NCI-H510A treated with DMSO at 0.1 percent for 48 hours (cell line): ENCODE measurements around the gene KCNT2.
"Not testable (repeated sequence)": the region's sequence is repeated elsewhere in the genome, so short reads cannot be mapped to it uniquely, and the experiment has no call there.

ENCODE experiments used
- DNase-seq: peaks from one replicate; lab custom pipeline; 2025; lab: John Stamatoyannopoulos, UW

Gene KCNT2

GRCh38 chr1:196608390-196609369, at the start of gene KCNT2:
KCNT2 (minus strand) TSS chr1:196608440; CDS start chr1:196608309, 131 bp downstream.
- DNase-seq = peak; percentile 91

GRCh38 chr1:196655494-196655893, 47.3 kb upstream of the KCNT2 start:
- DNase-seq = no peak

- no peak for DNase-seq
Measured at GRCh38 chr1:196655071-196655470, 46.8 kb upstream of the KCNT2 start.

GRCh38 chr1:196654271-196654670, 46.0 kb upstream of the KCNT2 start:
- DNase-seq = no peak

GRCh38 chr1:196651637-196652215, 43.5 kb upstream of the KCNT2 start, which contains the start of gene CFH:
CFH (plus strand) TSS chr1:196652043; CDS start chr1:196652118, 75 bp downstream.
- no peak for DNase-seq

- no peak for DNase-seq
Measured at GRCh38 chr1:196651079-196651478, 42.8 kb upstream of the KCNT2 start.

- DNase-seq = no peak
Measured at GRCh38 chr1:196650403-196650802, 42.2 kb upstream of the KCNT2 start.

- no peak for DNase-seq
Measured at GRCh38 chr1:196649990-196650389, 41.8 kb upstream of the KCNT2 start.

GRCh38 chr1:196640976-196641375, 32.7 kb upstream of the KCNT2 start:
- no peak for DNase-seq

- not testable (repeated sequence) for DNase-seq
Measured at GRCh38 chr1:196639291-196639690, 31.1 kb upstream of the KCNT2 start.

GRCh38 chr1:196638466-196638865, 30.2 kb upstream of the KCNT2 start:
- no peak for DNase-seq

GRCh38 chr1:196637606-196638005, 29.4 kb upstream of the KCNT2 start:
- DNase-seq = no peak

GRCh38 chr1:196628838-196629237, 20.6 kb upstream of the KCNT2 start:
- no peak for DNase-seq

- DNase-seq = no peak
Measured at GRCh38 chr1:196623079-196623478, 14.8 kb upstream of the KCNT2 start.

- DNase-seq = no peak
Measured at GRCh38 chr1:196619721-196620120, 11.5 kb upstream of the KCNT2 start.

- no peak for DNase-seq
Measured at GRCh38 chr1:196611873-196612272, 3.6 kb upstream of the KCNT2 start.

- DNase-seq = no peak
Measured at GRCh38 chr1:196609370-196609737, 1.1 kb upstream of the KCNT2 start.

GRCh38 chr1:196607981-196608380, 259 bp downstream of the KCNT2 start:
- DNase-seq = peak; percentile 58

- DNase-seq = no peak
Measured at GRCh38 chr1:196603651-196604050, 4.6 kb downstream of the KCNT2 start.

- DNase-seq = no peak
Measured at GRCh38 chr1:196598942-196599748, 9.1 kb downstream of the KCNT2 start.

GRCh38 chr1:196594700-196595099, 13.5 kb downstream of the KCNT2 start:
- DNase-seq = no peak

GRCh38 chr1:196593955-196594354, 14.3 kb downstream of the KCNT2 start:
- DNase-seq = no peak
